HG03342 (cell line): Measurements from ENCODE around the gene NUP210L.

ENCODE experiments used
- ATAC-seq: cut with Tn5 transposase; IDR thresholded peaks from one replicate; pipeline ENCODE4 v1.9.1; 2021; ENCODE audit warnings: mild to moderate bottlenecking, moderate library complexity; ENCODE audit not compliant: unreplicated experiment

Gene NUP210L

DNA sequence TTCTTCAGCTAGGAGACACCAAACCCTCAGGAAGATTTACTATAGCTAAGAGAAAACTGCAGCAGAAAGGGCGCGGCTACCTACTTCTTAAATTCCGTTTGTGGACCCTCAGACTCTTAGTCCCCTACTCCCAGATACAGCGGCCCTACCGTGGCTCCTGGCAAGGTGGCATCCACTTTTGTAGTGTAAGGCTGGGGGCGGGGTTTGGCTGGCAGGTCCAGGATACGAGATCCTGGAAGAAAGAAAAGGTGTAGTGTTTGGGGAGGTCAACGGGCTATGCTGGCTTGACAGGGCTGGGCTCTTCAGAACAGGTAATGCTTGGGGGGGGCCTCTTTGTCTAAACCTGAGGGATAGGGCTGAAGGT is 186.9 kb downstream of the NUP210L start:
- no peak for ATAC-seq

DNA sequence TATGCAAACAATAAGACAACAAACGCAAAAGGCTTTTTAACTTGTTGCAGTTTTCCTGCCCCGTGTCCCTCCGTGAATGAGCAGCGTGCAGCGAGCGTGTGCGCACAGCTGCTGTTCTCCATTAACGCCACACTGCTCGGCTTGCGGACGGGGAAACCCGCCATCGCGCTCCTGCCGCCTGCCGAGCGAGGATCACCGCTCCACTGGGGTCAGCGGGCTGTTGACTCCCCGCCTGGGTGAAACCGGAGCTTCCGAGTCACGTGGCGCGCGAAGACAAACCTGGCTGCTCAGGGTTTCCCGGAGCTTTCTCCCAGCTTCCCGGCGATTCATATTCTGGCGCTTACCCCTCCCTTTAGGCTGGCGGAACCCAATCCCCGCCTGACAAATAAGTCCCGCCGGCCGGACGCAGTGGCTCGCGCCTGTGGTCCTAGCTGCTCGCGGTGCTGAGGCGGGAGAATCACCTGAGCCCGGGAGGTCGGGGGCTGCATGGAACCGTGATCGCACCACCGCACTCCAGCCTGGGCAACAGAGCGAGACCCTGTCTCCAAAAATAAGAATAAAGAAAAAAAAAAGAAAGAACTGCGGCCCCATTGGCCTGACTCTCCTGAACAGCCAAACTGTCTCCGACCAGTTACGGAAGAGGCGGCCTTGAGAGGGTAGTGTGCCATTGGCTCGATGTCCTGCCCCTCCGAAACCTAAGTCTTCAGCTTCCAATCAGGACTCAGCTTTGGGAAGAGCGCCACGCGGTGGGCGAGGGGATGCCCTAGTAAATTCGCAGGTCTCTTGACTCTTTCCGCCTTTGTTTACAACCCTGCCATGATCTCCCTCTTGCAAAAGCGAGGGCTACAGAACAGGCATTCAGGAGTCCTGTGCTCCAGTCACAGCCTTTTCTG is 187.5 kb downstream of the NUP210L start, which contains the start of gene CREB3L4:
CREB3L4 (plus strand) TSS at position 796 of the 893 bp plus-strand sequence. CDS start 624 bp downstream, outside the sequence.
- peak; percentile 81 for ATAC-seq

DNA sequence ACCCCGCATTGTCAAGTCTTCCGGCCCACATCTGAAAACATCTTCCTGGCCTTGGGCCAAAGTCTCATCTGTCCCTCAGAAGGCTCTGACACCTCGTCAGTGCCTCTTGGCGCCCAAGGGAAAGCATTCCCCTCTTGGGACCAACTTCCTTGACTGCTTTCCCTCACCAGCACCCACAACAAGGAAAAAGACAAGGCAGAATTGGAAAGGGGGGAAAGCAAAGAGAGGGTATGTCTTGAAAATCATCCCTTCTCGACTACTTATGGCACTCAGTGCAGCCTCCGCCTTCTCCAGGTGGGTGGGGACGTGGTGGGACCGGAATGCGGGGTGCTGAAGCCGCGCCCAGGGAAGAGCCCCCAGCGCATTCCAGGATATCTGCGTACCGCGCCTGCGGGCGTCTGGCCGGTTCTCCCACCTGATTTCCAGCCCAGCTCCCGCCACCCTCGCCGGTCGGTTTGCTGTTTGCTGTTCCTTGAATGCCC is 191.0 kb downstream of the NUP210L start:
- no peak for ATAC-seq

DNA sequence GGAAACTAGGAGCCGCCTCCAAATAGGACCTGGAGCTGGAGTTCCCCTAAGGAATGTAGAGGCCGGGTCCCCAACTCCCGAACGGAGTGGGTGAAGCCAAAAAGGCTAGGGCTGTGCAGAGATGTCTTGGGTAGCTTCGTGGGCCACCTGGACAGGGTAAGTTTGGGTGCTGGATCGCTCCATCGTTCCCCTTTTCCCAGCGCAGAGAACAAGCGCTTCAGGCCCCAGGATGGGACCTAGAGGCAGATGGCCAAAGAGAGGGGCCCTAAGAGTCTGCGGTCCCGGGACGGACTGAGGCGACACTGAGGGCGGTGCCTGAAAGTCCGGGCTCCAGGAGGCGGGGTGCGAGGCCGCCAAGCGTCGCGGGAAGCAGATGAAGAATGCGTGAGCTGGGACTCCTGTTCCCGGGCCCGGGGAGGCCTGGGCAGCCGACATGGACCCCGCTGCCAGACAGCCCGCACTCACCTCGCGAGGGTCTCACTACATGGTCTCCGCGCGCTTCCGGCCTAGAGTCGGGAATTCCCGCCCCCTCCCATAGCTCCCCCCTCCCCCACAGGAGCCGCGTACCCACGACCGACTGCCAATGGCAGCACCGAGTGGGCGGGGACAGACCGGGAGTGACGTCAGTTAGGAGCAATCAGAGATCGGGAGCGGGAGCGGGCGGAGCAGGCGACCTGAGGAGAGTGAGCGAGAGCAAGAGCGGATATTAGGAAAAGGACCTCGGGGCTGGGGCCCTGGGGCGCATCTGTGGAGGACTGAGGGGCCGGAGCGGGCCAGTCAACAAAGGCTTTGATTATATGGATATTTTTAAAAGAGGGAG is 191.6 kb downstream of the NUP210L start, which contains the start of gene SLC39A1:
SLC39A1 (minus strand) TSS at position 508 of the 820 bp plus-strand sequence. CDS start 822 bp downstream, outside the sequence.
- peak; percentile 40 for ATAC-seq

DNA sequence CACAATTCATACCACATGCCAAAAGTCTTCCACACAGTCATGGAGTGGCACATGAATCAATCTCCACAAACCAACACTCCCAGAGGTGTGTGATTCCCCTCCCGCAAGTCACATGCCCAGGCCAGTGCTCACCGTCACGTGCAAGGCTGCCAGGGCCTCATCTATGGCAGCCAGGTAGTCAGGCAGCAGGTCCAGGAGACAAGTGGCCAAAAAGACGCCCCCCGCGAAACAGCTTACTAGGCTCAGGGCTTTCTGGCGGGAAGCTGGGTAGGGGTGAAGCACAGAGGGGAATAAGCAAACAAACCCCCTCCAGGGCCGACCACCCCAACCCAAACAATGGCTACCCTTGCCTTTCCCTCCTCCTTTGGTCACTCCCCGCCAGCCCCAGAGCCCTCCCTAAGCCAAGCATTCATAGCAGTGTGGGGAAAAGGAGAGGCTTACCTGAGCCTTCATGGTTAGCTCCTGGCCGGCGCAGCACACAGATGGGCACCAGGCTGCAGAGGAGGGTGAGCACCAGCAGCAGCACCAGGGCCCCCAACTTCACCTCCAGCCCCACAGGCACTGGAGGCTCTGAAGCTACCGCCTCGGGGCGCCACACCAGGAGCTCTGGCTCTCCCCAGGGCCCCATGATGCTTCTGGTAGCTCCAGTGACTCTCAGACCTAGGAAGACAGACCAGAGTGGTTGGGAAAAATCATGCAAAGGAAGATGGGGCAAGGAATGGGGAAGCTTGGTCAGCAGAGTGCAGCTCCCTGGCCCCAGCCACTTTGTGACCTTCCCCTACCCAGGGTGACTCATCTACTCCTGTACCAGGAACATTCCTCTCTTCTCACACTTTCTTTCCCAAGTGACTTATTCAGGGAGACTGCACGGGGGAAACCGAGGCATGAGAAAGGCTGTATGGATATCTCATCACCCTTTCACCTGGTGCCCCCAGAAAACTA is 192.5 kb downstream of the NUP210L start:
- no peak for ATAC-seq

DNA sequence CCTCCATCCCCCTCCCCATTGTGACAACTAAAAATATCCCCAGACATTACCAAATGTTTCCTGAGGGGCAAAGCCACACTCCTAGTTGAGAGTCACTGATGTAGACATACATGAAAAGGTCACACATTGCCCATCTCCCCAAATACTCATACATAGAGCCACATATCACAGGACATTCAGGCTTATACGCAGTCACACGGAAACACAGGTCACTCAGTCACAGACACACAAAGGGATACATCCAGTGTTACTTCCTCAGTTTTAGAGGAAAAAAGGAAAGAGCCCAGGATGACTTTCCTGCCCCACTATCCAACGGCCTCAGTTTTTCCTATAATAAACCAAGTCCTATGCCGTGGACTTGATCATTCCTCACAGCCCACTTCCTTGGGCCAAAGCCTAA is 193.5 kb downstream of the NUP210L start:
- ATAC-seq = no peak

DNA sequence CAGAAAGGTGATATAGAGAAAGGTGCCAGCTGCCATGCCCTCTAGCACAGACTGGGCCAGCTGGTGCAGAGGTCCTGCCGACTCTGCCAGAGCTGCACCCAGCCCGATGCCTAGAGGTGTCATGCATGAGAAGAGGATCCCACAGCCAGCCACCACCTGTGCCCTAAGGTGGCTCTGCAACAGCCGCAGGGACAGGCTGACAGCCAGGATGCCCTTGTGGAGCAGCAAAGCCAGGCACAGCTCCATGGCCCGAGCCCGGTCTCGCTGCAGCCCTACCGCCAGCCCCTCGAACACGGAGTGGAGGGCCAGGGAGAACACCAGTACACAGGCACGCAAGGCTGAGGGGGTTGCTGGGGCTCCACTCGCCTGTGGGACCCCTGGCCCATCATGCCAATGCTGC is 194.7 kb downstream of the NUP210L start:
- ATAC-seq = no peak

DNA sequence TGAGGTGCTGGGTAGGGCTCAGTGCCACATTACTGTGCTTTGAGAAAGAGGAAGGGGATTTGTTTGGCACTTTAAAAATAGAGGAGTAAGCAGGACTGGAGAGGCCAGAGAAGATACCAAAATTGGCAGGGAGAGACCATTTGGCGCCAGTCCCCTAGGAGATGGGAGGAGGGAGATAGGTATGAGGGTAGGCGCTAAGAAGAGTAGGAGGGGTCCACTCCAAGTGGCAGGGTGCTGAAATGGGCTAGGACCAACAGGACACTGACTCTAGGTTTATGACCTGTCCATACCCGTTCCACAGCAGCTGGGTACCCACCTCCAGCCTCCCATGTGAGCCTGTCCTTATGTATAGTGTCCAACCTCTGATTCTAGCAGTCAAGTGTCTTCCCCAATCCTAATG is 195.4 kb downstream of the NUP210L start:
- ATAC-seq = no peak

DNA sequence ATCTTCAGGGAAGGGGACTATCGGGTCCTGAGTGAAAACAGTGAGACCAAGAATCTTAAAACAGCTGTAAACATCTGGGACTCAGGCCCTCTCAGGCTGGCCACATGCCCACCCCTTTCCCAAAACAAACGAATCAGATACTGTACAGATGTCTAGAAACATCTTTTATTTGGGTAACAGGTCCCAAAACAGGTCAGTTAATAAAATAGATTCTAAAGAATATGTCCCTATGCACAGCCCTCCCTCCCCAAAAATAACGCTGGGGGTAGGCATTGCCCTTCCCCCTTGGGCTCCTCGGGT is 196.0 kb downstream of the NUP210L start:
- ATAC-seq = no peak

DNA sequence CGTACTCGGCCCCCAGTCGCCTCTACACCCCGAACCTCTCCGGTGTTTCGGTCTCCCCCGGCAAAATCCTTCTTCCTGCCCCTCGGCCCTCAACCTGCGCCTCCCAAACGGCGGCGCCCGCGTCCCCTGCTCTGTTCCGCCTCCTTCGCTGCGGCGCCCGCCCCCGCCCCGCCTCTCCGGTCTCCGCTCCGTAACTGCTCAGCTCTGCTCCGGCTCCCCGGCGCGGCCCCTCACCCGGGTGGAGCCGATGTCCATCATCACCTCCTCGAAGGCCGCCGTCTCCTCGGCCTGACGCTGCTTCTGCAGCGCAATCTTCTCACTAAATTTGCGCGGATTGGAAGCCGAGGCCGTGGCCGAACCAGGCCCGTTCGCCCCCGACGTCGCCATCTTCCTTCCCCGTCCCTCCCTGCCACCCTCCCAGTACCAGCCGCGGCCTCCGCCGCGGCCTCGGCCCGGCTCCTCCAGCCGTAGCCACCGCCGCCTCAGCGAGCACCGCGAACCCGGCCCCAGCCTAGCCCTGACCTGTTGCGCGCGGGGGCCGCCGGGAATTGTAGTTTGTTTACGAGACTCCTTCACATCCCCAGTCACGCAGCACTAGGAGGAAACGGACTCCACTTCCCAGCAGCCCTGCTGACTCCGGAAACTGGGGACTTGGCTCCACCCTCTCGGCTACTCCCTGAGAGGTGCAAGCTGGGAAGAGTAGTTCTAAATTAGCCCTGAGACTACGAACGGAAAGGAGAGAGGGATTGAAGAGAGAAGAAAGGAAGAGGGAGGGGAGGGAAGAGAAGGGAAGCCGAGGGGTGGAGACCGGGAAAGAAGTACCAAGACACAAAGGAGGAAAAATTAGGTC is 196.5 kb downstream of the NUP210L start, which contains the start of gene CRTC2:
CRTC2 (minus strand) TSS at position 502 of the 850 bp plus-strand sequence; CDS start at position 387, 115 bp downstream.
- peak; percentile 73 for ATAC-seq

DNA sequence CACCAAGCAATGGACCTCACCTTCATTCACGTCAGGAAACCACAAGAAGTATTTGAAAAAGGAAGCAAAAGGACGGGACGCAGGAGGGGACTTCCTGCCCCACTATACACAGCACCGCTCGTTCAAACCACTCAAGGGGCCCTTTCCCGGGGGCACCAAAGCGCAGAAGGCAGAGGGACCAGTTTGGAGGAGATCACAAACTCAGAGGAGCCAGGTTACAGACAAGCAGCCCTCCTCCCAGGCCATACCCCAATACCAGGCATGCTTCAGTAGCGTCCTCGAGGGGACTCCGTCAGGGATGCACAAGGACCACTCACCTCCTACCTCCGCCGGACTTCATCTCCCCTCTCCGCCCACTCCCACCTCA is 197.1 kb downstream of the NUP210L start:
- ATAC-seq = peak; percentile 4

DNA sequence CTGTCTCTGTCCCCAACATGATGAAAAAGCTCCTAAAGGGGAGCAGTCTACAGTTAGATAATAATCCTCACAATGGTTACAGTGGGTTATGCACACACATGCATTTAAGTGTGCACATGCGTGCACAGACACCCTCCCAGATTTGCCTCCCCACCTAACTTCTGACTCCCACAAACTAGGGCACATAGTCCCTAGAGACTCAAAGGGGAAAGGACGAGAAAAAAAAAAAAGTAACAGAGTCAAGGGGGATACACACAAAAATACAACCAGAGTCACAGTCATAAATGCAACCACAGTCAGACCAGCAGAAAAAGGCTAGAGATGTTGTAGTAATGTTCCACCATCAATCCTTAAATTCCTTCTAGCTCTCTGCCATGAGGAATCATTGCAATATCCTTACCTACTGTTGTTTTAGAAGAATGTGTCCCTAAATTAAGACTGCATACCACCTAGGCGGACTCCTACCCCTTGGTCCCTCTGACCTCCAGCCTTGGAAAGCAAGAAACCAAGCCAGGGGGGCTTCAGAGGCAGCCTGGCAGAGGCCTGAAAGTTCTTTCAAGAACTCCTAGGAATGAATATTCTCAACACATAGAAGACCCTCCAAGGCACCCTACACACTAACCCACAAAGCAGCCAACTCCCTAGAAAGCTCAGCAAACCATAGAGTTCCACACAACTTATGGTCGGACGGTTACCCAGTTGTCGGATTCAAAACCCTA is 197.7 kb downstream of the NUP210L start:
- no peak for ATAC-seq

DNA sequence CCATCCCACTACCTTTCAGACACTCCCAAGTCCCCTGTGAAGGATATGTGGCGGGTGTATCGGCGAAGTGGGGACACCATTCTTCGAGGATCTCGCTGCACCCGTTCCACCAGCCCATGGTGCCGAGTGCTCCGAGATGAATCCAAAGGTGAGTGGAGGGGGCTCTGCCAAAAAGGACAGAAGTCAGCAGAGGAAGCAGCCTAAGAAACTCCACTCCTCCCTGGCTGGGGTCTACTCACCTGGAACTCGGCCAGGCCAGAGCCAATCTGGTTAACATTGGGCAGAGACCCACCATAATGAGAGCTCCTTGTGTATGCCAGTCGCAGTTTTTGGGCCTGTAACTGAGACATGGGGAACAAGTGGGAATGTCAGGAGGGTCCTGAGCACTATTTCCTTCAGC is 200.0 kb downstream of the NUP210L start:
- no peak for ATAC-seq

DNA sequence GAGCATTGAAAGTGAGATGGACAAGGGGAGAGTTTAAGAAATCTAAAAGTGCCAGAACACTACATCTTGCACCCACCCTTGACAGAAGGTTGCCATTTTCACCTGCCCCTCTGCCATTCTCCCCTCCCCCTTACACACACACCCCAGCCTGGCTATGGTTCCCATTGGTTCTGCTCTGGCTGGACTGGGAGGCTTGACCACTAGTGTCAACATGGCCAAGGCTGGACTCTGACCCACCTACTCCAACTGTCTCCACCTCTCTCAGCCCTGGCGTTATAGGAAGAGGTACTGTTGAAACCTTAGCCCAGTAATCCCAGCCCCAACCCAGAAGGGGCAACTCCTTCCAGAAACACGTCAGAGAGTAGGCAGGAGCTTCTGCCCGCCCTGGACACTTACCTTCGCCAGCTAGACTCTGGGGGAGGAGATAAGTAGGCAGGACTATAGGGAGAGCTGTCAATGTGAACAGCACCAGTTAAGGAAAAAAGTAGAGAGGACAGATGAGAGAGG is 201.0 kb downstream of the NUP210L start:
- ATAC-seq = no peak

DNA sequence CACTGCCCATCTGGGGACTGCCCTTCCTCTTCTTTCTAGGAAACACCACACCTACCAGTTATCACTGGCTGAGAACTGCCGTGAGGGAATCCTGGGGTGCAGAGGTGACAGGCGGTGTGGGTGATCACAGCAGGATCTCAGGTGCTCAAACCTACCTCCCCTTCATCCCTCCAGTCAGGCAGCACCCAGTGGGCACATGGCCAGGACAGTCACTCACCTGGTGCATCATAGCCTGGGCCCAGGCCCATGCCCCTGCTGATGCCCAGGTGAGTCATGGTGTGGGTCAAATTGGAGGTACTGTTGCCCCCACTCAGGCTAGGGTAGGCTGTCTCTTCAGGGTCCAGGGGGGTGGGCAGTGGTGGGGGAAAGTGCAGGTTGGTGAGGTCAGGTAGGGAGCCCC is 203.1 kb downstream of the NUP210L start:
- ATAC-seq = no peak

DNA sequence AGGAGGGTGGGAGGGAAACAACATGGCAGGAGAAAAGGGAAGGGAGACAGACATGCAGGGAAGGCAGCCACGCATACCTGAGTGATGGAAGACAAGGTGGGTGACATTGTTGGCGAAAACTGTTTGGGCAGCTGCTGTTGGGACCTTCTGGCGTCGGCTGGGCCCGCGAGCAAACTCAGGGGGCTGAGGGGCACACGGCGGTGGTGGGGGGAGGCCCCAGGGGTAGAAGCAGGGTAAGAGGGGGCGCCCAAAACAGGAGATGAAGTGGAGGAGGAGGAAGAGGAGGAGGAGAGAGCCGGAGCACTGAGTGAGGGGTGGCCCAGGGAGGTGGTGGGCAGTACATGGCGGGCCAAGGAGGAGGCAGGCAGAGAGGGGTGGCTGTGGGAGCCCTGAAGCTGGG is 203.7 kb downstream of the NUP210L start:
- no peak for ATAC-seq

DNA sequence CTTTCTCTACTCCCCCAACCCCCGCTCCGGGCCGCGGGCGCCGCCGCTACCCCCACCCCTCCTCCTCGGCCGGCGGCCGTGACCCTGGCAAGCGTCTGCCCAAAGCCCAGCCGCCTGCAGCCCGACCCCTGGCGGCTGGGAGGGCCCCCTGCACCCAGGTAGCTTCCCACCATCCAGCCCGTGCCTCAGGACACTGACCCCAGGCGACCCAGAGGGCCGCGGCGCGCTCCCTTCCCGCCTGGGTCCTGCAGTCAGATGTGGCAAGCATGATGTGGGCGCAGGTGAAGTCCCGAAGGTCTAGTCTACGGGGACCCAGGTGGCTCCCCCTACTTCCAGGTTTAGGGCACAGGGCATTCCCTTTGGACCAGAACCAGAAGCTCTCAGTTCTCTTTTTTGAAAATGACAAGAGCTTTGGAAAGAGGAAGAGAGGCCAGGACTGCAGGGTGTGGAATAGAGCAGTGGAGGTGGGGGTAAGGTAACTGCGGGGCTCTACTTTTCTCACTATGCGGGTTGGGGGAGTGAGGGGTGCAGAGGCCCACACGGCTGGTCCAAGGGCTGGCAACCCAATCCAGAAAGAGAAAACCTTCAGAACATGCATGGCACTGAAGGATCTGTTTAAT is 208.1 kb downstream of the NUP210L start, which contains the start of gene DENND4B:
DENND4B (minus strand) TSS at position 97 of the 620 bp plus-strand sequence. CDS start 2,344 bp downstream, outside the sequence.
- peak; percentile 52 for ATAC-seq
